Measurements from ENCODE around the gene ANK3.
A peak's percentile ranks its signal among the peaks of the same experiment; 100 is the strongest.

Gene ANK3

DNA sequence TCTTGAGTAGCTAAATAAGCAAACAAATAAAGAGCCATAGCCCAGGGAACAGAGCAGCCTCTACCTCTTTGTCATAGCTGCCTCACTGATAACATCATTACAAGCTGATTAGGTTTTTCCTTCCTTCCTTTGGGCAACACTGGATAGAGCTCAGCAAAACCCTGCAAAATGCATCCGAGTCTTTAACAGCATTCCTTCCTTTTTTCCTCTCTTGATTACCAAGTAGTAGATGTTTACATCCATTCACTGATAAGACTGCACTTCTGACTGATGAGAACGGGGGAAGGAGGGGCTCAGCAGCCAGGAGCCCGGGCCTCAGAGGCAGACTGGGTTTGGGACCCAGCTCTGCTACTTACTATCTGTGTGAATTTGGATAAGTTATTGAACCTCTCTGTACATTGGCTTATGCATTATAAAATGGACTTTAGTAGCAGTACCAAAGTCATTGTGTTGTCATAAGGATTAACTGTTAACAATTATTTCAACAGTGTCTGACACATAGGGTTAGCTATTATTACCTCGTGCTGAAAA lies 214.2 kb downstream of the ANK3 start:
- no peak for DNase-seq (ENCODE audit: low spot score)

GRCh38 chr10:60172363-60172990 lies 217.2 kb downstream of the ANK3 start:
- no peak for DNase-seq (ENCODE audit: low spot score)

DNA sequence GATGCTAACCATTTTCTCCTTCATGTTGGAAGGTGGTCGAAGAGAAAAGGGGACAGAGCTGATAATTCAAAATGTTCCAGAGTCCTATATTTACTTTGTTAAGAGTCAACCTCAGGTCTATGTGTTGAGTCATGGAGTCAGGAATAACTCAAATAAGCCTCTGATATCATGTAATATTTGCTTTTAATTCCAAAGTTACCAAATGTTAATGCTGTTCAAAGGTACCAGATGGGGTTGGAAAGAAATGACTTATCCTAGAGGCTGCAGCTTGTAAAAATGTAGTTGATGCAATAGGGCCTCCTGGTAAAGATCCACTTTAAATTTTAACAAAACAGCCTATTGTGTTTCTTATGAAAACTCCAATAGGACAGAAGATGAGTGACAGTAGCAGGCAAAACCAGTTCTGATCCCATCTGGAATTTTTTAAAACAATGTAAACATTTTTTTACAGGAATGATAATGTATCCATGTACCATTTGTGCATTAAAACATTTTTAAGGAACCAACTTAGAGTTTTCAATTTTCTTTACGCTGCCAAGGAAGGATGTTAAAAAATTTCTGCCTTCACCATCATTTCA lies 218.2 kb downstream of the ANK3 start:
- no peak for DNase-seq (ENCODE audit: low spot score)

DNA sequence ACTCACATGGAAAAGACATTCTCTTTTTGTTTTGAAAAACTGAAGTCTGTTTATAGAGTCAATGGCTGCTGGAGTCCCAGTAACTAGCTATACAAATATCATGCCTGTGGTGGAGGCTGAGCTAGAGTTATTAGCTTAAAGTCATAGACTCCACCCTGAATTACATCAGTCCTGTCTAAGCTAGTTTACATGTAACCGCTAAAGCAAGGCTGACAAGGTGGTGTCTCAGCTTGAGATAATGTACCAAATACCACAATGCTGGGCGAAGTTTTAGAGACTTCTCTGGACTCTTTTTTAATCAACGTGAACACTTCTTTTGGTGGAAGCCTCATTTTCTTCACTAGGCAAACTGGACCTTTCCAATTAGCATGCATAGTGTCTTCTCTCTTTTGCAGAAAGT lies 219.4 kb downstream of the ANK3 start:
- no peak for DNase-seq (ENCODE audit: low spot score)

GRCh38 chr10:60169111-60169510 lies 220.6 kb downstream of the ANK3 start:
- no peak for DNase-seq (ENCODE audit: low spot score)

- peak; percentile 70 for DNase-seq (ENCODE audit: low spot score)
These were observed 222.6 kb downstream of the ANK3 start for GRCh38 chr10:60167050-60167449.

- no peak for DNase-seq (ENCODE audit: low spot score)
These were observed 225.9 kb downstream of the ANK3 start for GRCh38 chr10:60163786-60164185.

GRCh38 chr10:60162631-60163030 lies 227.0 kb downstream of the ANK3 start:
- DNase-seq (ENCODE audit: low spot score): peak; percentile 41

DNA sequence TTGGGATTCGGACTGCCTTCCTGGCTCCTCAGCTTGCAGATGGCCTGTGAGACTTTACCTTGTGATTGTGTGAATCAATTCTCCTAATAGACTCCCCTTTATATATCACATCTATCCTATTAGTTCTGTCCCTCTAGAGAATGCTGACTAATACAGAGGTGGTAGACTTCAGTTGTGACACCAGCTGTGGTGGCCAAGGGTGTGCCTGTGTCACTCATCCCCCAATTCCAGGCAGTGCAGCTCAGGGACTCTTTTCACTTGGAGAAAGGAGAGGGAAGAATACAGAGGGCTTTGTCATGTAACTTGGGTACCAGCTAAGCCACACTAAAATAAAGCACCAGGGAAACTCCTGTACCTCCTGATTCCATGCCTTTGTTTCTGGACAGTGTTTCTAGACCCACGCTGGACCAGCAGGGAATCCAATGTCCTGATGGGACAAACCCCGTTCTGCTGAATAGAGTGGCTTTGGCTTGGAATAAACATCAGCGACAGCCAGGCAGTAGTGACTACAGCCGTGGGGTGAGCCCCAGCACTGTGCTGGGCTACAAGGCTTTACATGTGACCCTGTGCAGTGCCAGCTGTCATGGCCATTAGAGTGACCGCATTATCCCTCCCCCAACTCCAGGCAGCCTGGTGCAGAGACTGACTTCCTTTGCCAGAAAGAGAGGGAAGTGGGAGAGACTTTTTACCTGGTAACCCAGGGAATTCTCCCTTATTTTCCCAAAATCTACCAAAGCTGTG lies 233.6 kb downstream of the ANK3 start:
- no peak for DNase-seq (ENCODE audit: low spot score)

DNA sequence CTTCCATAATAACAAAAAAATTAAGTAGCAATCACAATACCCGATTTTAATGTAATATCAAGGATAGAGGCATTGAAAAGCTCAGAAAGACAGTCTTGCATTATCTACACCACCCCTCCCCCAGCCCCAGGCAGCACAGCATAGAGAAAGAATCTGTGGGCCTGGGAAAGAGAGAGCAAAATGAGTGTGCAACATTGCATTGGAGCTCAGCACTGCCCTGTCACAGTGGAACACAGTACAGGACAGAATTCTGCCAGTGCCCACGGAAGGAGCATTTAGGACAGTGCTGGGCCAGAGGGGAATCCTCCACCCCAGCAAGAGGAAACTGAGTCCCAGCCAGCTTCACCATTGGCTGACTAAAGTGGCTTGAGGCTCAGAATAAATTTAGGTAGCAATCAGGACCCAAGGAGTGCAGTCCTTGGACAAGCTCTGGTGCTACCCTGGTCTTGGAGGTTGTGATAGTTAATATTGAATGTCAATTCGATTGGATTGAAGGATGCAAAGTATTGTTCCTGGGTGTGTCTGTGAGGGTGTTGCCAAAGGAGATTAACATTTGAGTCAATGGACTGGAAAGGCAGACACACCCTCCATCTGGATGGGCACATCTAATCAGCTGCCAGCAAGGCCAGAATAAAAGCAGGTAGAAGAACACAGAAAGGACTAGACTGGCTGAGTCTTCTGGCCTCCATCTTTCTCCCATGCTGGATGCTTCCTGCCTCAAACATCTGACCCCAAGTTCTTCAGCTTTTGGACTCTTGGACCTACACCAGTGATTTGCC lies 234.4 kb downstream of the ANK3 start:
- DNase-seq (ENCODE audit: low spot score): no peak

DNA sequence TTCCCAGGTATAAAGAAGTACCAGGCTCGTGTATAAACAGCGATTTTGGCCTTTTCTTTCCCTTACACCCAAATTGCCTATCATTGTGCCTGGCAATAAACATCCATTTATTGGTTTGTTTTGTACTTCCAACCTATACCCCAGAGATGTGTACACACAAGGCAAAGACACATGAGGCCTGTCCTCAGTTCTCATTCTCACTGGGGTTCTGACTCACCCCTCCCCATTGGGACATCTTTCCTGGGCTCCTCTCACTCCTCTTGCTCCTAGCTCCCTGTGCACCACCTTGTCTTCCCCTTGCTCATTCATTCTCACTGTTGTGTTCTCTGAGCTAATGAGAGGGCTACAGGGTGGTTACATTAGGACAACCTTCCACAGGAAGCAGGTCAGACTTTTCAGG lies 240.7 kb downstream of the ANK3 start:
- no peak for DNase-seq (ENCODE audit: low spot score)

DNA sequence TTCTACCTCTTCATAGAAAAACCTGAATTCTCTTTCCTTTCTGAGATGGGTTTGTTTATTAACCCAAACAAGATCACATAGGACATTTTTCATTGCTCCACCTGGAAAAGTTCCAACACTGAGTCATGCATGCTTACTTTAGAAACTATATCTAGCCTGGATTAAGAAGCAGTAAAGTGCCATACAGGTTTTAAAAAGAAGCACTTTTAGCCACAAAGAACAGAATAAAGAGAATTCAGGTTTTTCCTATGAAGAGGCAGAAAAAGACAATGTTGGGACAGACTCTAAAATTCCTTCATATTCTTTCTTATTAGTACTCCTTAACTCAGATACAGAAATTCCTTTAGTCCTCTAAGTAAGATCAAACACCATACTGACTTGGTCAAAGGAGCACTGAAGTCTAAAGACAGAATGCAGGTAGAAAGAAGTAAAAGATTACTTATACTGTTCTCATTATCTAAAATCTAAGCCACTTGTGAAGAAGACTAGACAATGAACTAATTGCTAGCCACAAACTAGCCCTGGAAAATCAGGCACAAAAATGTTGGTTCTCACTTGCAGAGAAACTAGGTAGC lies 241.3 kb downstream of the ANK3 start:
- peak; percentile 60 for DNase-seq (ENCODE audit: low spot score)

DNA sequence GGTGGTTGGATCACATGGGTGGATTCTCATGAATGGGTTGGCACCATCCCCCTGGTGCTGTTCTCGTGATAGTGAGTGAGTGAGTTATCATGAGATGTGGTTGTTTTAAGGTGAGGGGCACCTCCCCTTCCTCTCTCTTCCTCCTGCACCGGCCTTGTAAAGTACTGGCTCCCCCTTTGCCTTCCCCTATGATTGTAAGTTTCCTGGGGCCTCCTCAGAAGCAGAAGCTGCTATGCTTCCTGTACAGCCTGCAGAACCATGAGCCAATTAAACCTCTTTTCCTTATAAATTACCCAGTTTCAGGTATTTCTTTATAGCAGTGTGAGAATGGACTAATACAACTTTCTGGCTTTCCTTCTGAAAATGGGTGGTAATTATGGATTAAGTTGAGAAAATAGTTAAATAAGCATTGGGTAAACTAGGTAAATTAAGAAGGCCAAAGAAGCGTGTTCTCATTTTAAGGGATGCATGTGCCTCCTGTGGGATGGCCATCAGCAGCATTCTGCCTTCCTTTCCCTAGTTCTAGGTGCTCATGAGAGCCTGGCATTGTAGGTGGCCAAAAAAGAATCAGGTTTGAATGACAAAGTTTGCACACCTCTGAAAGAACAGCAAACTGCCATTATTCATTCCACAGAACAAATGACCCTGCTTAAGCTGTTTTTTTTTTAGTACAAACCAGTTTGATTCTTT lies 242.0 kb downstream of the ANK3 start:
- no peak for DNase-seq (ENCODE audit: low spot score)

DNA sequence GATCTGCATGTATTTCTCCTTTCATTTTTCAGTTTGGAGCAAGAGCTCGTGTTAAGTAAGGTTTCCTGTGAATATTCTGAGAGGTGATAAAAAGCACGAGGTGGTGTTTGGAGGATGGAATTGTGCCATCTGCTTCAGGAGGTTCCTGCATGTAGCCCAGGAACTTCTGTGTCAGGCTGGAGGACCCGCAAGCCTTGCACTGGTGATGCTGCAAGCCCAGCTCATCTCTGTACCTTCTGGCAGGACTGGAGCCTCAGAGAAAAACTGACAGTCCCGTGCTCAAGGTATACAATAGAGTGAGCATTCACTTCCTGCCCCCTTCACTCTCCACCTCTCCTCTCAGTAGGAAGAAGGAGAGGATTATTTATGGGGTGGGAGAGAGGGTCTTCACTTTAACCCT lies 242.7 kb downstream of the ANK3 start:
- DNase-seq (ENCODE audit: low spot score): no peak

DNA sequence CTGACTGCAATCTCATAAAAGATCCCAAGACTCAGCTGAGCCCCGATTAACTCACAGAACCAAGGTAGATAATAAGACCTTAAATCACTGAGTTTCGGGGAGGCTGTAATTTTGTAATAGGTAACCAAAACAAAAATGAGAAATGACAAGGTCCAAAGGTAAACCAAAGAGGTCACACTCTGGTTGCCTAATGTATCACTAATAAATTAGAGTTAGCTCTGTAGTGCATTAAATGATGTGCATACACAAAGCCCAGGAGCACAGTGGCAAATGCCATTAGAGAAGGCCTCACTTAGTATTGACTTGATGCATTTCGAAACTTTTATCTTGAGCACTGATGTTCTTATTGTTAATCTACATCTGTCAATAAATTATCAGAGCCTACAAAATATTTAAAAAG lies 245.6 kb downstream of the ANK3 start:
- DNase-seq (ENCODE audit: low spot score): no peak

- DNase-seq (ENCODE audit: low spot score): no peak
These were observed 246.9 kb downstream of the ANK3 start for GRCh38 chr10:60142736-60143135.

DNA sequence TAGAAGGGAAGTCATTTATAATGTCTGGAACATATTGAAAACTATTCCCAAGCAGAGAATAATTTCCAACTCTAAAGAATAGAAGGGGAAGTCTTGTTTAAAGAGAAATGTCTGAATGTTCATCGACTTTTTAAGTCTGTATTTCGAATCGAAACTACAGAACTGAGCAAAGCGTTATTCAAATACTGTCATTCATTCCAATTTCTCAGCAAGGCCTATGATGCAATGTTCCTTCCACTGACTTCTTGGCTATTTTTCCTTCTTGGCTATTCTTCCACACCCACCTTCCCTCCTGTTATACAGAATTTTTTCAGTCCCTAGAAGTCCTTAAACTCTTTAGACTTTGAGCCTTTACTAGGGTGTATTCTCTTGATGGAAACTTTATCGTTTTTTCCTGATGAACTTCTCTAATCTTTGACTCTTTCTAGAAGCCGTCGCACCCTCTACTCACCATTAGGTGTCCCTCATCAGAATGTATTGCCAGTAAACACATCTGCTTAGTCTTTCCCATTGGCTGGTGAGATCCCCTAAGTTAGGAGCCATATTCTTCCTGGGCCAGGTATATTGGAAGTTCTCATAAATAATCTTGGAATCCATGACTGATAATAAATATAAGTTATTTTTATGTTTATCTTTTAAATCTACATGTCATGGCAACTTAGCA lies 247.6 kb downstream of the ANK3 start:
- DNase-seq (ENCODE audit: low spot score): no peak

- no peak for DNase-seq (ENCODE audit: low spot score)
These were observed 248.7 kb downstream of the ANK3 start for GRCh38 chr10:60140651-60141632.

- DNase-seq (ENCODE audit: low spot score): no peak
These were observed 249.7 kb downstream of the ANK3 start for GRCh38 chr10:60139798-60140566.

Measured in cerebellar cortex (tissue), 1 donor.